WTC11 (cell line): ENCODE results near the gene MRPL51.

Source experiments
- AFF4 ChIP-seq: sonication (generic); formaldehyde crosslinking; IDR thresholded peaks from 2 replicates; pipeline ENCODE4 v1.8.1; 2023; ENCODE audit warnings: mild to moderate bottlenecking, missing genetic modification reagents, borderline replicate concordance
- ATF2 ChIP-seq: sonication (generic); formaldehyde crosslinking; IDR thresholded peaks from 2 replicates; pipeline ENCODE4 v1.8.1; 2022; ENCODE audit warnings: low read depth, missing genetic modification reagents, borderline replicate concordance
- ATF6 ChIP-seq: sonication (generic); formaldehyde crosslinking; IDR thresholded peaks from 2 replicates; pipeline ENCODE4 v1.8.1; 2023; ENCODE audit warnings: mild to moderate bottlenecking, missing genetic modification reagents
- CREB1 ChIP-seq: sonication (generic); formaldehyde crosslinking; IDR thresholded peaks from 2 replicates; pipeline ENCODE4 v1.8.0; 2023; ENCODE audit warnings: mild to moderate bottlenecking, missing genetic modification reagents
- CTCF ChIP-seq: fragments of 200-600 bp; IDR thresholded peaks from 2 replicates; pipeline ENCODE4 v1.8.0; 2022; ENCODE audit warnings: antibody characterized with exemption
- E2F4 ChIP-seq: sonication (generic); formaldehyde crosslinking; IDR thresholded peaks from 2 replicates; pipeline ENCODE4 v1.8.1; 2022; ENCODE audit warnings: low read depth, mild to moderate bottlenecking, moderate library complexity, missing genetic modification reagents, borderline replicate concordance
- FOXP1 ChIP-seq: sonication (generic); formaldehyde crosslinking; IDR thresholded peaks from 2 replicates; pipeline ENCODE4 v1.8.0; 2022; ENCODE audit warnings: missing genetic modification reagents, mild to moderate bottlenecking, moderate library complexity, borderline replicate concordance
- GABPB1 ChIP-seq: sonication (generic); formaldehyde crosslinking; IDR thresholded peaks from 2 replicates; pipeline ENCODE4 v1.8.1; 2023; ENCODE audit warnings: mild to moderate bottlenecking, missing genetic modification reagents
- HMGXB4 ChIP-seq: sonication (generic); formaldehyde crosslinking; IDR thresholded peaks from 2 replicates; pipeline ENCODE4 v1.8.1; 2023; ENCODE audit warnings: mild to moderate bottlenecking, moderate library complexity, missing genetic modification reagents

- TF ChIP-seq CREB1 (CRISPR knock-in tag) (no peak), CTCF (no peak), ATF2 (CRISPR knock-in tag) (no peak), FOXP1 (CRISPR knock-in tag) (no peak), AFF4 (CRISPR knock-in tag) (no peak), ATF6 (CRISPR knock-in tag) (no peak), HMGXB4 (CRISPR knock-in tag) (no peak), GABPB1 (no peak), E2F4 (no peak)
Observed at GRCh38 chr12:6463216-6463615, 29.8 kb downstream of the MRPL51 start.
